Transverse colon (tissue), 4 donors: ENCODE results near the gene PCDHGA8. TPM values are rescaled to one million over a fixed set of nuclear protein-coding genes. Genes with fewer than 3 reads are reported as not detected.
"Not testable (repeated sequence)": the region's sequence is repeated elsewhere in the genome, so short reads cannot be mapped to it uniquely, and the experiment has no call there.

ENCODE experiments used
- DNase-seq: peaks from one replicate; pipeline ENCODE4 v3.0.0-alpha.2; 2019
- H3K27ac ChIP-seq, 4 donors: fragments of 200-600 bp; sonication (generic); 2 replicates each; pipeline ENCODE4 v1.5.1; 2016 to 2018; ENCODE audit warnings: inconsistent platforms in 4 of 4
- H3K27me3 ChIP-seq: fragments of 200-600 bp; sonication (generic); 2 replicates; pipeline ENCODE4 v1.5.1; 2017; ENCODE audit warnings: inconsistent platforms
- H3K36me3 ChIP-seq, 4 donors: fragments of 200-600 bp; sonication (generic); 2 replicates each; pipeline ENCODE4 v1.5.1; 2017 to 2019; ENCODE audit warnings: inconsistent platforms in 4 of 4
- H3K4me1 ChIP-seq, 4 donors: fragments of 200-600 bp; sonication (generic); 2 replicates each; pipeline ENCODE4 v1.5.1; 2017 to 2020; ENCODE audit warnings: inconsistent platforms in 4 of 4
- H3K4me3 ChIP-seq, 4 donors: fragments of 200-600 bp; sonication (generic); 1 replicate in 1 of 4; 2 replicates in 3 of 4; pipeline versions ENCODE4 v1.5.1 to v1.6.1; 2017 to 2019; ENCODE audit warnings: inconsistent platforms in 4 of 4
- H3K9me3 ChIP-seq, 2 donors: fragments of 200-600 bp; sonication (generic); 2 replicates each; pipeline ENCODE4 v1.5.1; 2017 to 2019; ENCODE audit warnings: inconsistent platforms in 2 of 2
- CTCF ChIP-seq, 5 experiments: fragments of 200-600 bp in 3 of 5; fragments of 450-650 bp in 2 of 5; sonication (generic) in 3 of 5; IDR thresholded peaks; 1 replicate in 2 of 5; 2 replicates in 3 of 5; pipeline ENCODE4 v1.5.1; 2016 to 2017; ENCODE audit warnings: antibody characterized with exemption in 5 of 5, inconsistent platforms in 3 of 5, mild to moderate bottlenecking in 2 of 5, moderate library complexity in 1 of 5
- EP300 ChIP-seq: sonication (generic); formaldehyde crosslinking; IDR thresholded peaks from one replicate; pipeline ENCODE4 v1.6.1; 2017; ENCODE audit warnings: antibody characterized with exemption, low read depth
- POLR2A ChIP-seq: fragments of 450-650 bp; IDR thresholded peaks from one replicate; pipeline ENCODE4 v1.6.1; 2016; ENCODE audit warnings: antibody characterized with exemption, mild to moderate bottlenecking, moderate library complexity
- POLR2AphosphoS5 ChIP-seq, 3 donors: sonication (generic); formaldehyde crosslinking; IDR thresholded peaks; one replicate each; pipeline ENCODE4 v1.6.1; 2016; ENCODE audit warnings: antibody characterized with exemption in 3 of 3
- WGBS, 2 donors: methylation state at CpG; one replicate each; pipeline ENCODE4 v1.1.5; 2018; ENCODE audit warnings: low coverage in 1 of 2; 5-methylcytosine and 5-hydroxymethylcytosine counted together
- in situ Hi-C, 4 donors: fragments of 200-750 bp; cut with MboI; loops; one replicate each; pipeline versions ENCODE4 v1.15.0 to v1.15.1; 2017; ENCODE audit warnings: low sequenced_read_pairs in 3 of 4, low pct_ligation_motif_present in 1 of 4, low pct_unique_long_range_greater_than_20kb in 1 of 4
- intact Hi-C: fragments of 100-400 bp; cut with DNase I; formaldehyde crosslinking; loops from one replicate; pipeline ENCODE4 v1.15.1; 2023; ENCODE audit warnings: low total_unique reads
- total RNA-seq, 4 donors: library from RNA; depleted of rRNA; stranded (reverse); fragments of >200 nt; gene quantifications; one replicate each; pipeline ENCODE4 v1.1.0, GENCODE V29; 2016

PCDHGA8 gene
- total RNA-seq, 4 donors from 2014 or later, result 1.5 to 11.5 (median 2.5) TPM

DNA sequence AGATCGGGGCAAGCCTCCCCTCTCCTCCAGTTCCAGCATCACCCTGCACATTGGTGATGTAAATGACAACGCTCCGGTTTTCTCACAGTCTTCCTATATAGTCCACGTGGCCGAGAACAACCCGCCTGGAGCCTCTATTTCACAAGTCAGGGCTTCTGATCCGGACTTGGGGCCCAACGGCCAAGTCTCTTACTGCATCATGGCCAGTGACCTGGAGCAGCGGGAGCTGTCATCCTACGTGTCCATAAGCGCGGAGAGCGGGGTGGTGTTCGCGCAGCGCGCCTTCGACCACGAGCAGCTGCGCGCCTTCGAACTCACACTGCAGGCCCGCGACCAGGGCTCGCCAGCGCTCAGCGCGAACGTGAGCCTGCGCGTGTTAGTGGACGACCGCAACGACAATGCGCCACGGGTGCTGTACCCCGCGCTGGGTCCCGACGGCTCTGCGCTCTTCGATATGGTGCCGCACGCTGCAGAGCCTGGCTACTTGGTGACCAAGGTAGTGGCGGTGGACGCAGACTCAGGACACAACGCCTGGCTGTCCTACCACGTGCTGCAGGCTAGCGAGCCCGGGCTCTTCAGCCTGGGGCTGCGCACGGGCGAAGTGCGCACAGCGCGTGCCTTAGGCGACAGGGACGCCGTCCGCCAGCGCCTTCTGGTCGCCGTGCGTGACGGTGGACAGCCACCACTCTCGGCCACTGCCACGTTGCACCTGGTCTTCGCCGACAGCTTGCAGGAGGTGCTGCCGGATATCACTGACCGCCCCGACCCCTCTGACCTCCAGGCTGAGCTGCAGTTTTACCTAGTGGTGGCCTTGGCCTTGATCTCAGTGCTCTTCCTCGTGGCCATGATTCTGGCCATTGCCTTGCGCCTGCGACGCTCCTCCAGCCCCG, 3.0 kb upstream of the PCDHGA8 start:
- H3K4me1 ChIP-seq, result no peaks in the 10 kb centered on the region
- no peaks in the 10 kb centered on the region for H3K36me3 ChIP-seq
- H3K9me3 ChIP-seq, result peaks cover 74 to 89% of the 10 kb centered on the region in 2 donors
- WGBS, 2 donors, result 76 to 80% methylated on average over 3 to 65 of the region's 77 CpGs
- intact Hi-C loops (no loop called here), in situ Hi-C loops (loop anchor here in 1 of 4 donors (25.0 kb wide), 1 partner anchor 177 kb away; the partner anchor contains the start of genes PCDHB12, PCDHB13 and PCDHB14)
- H3K27ac ChIP-seq, result no peak overlapping the region
- no peak for TF ChIP-seq POLR2AphosphoS5 (IDR thresholded peaks at IDR 0.05)
- TF ChIP-seq POLR2A, result no peak
- no peak for TF ChIP-seq EP300
- no peak for TF ChIP-seq CTCF (IDR thresholded peaks at IDR 0.05)
- no peak for DNase-seq
- H3K4me3 ChIP-seq, result no peak overlapping the region
- peaks cover 11% of the 10 kb centered on the region for H3K27me3 ChIP-seq

- no peaks in the 10 kb centered on the region for H3K36me3 ChIP-seq
- no peaks in the 10 kb centered on the region for H3K4me1 ChIP-seq
- H3K9me3 ChIP-seq, result peaks cover 62 to 85% of the 10 kb centered on the region in 2 donors
- in situ Hi-C loops, result loop anchor here in 1 of 4 donors (25.0 kb wide), 1 partner anchor 181 kb away; the partner anchor contains the start of genes PCDHB12, PCDHB13 and PCDHB14
- H3K4me3 ChIP-seq, result no peak overlapping the region
- H3K27me3 ChIP-seq, result peaks cover 23% of the 10 kb centered on the region
- H3K27ac ChIP-seq, result no peak overlapping the region
- TF ChIP-seq EP300, result no peak
- TF ChIP-seq CTCF (IDR thresholded peaks at IDR 0.05), result no peak
- no peak for TF ChIP-seq POLR2AphosphoS5 (IDR thresholded peaks at IDR 0.05)
- no peak for TF ChIP-seq POLR2A
- 48 to 59% methylated on average over 8 to 21 of the region's 21 CpGs for WGBS, 2 donors
- intact Hi-C loops, result no loop called here
- no peak for DNase-seq
Measured at GRCh38 chr5:141393267-141393666, 834 bp downstream of the PCDHGA8 start.

DNA sequence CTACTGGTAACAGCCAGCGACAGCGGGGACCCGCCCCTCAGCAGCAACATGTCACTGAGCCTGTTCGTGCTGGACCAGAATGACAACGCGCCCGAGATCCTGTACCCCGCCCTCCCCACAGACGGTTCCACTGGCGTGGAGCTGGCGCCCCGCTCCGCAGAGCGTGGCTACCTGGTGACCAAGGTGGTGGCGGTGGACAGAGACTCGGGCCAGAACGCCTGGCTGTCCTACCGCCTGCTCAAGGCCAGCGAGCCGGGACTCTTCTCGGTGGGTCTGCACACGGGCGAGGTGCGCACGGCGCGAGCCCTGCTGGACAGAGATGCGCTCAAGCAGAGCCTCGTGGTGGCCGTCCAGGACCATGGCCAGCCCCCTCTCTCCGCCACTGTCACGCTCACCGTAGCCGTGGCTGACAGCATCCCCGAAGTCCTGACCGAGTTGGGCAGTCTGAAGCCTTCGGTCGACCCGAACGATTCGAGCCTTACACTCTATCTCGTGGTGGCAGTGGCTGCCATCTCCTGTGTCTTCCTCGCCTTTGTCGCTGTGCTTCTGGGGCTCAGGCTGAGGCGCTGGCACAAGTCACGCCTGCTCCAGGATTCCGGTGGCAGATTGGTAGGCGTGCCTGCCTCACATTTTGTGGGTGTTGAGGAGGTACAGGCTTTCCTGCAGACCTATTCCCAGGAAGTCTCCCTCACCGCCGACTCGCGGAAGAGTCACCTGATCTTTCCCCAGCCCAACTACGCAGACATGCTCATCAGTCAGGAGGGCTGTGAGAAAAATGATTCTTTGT, 2.2 kb downstream of the PCDHGA8 start:
- Histone ChIP-seq H3K9me3 (peaks cover 53 to 85% of the 10 kb centered on the region in 2 donors), H3K27me3 (peaks cover 23% of the 10 kb centered on the region)
- H3K4me3 ChIP-seq, intact Hi-C loops, H3K27ac ChIP-seq, DNase-seq, H3K36me3 ChIP-seq, H3K4me1 ChIP-seq: not testable (repeated sequence)
- 71 to 74% methylated on average over 6 to 40 of the region's 53 CpGs for WGBS, 2 donors
- in situ Hi-C loops, result loop anchor here in 1 of 4 donors (25.0 kb wide), 1 partner anchor 182 kb away; the partner anchor contains the start of genes PCDHB12, PCDHB13 and PCDHB14

DNA sequence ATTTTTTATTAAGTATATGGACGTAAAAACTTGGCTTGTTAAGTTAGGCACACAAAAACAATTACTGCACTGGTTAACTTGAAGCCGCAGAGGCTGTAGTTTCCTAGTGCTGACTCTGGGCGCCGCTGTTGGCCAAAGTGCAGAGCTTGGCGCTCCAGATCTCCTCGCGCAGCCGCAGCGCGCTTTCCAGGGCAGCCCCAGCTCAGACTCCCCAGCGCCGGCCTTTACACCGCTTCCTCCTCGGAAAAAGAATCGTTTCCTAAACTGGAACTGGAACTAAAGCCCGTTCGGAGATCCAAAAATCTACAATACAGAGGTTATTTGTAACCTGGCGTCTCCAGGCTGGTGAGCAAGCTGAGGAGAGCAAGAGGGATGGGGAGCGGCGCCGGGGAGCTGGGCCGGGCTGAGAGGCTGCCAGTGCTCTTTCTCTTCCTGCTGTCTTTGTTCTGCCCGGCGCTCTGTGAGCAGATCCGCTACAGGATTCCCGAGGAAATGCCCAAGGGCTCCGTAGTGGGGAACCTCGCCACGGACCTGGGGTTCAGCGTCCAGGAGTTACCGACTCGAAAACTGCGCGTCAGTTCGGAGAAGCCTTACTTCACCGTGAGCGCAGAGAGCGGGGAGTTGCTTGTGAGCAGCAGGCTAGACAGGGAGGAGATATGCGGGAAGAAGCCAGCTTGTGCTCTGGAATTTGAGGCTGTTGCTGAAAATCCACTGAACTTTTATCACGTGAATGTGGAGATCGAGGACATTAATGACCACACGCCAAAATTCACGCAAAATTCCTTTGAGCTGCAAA, 5.5 kb downstream of the PCDHGA8 start, which contains the start of gene PCDHGB5:
PCDHGB5 (plus strand) TSS at position 192 of the 796 bp plus-strand sequence; CDS start at position 373, 181 bp downstream.
- DNase-seq, result peak; percentile 43
- H3K36me3 ChIP-seq, H3K27ac ChIP-seq, intact Hi-C loops, H3K4me1 ChIP-seq: not testable (repeated sequence)
- Histone ChIP-seq H3K27me3 (peaks cover 30% of the 10 kb centered on the region), H3K9me3 (peaks cover 54 to 85% of the 10 kb centered on the region in 2 donors), H3K4me3 (peak within 1 kb of the TSS in 1 of 4 donors; percentile 29)
- in situ Hi-C loops, result loop anchor here in 1 of 4 donors (25.0 kb wide), 1 partner anchor 186 kb away; the partner anchor contains the start of genes PCDHB12, PCDHB13 and PCDHB14
- TF ChIP-seq CTCF (IDR thresholded peaks at IDR 0.05), result peak; percentile 30 to 44 (median 40)
- 18 to 30% methylated on average over 7 to 27 of the region's 43 CpGs for WGBS, 2 donors
